ENCODE data around the gene ZIC2. TPM values are rescaled to one million over a fixed set of nuclear protein-coding genes. Genes with fewer than 3 reads are reported as not detected.
A peak's percentile ranks its signal among the peaks of the same experiment; 100 is the strongest.

ZIC2 gene
- total and polyA plus RNA-seq, 2 of the 8 experiments (the other 6 are each of a cell fraction or from before 2014, with no cell fraction given): 53.2 to 372 TPM

- no peak for TF ChIP-seq CHD7 (IDR thresholded peaks at IDR 0.05; ENCODE audit: insufficient replicate concordance, low read length)
- TF ChIP-seq TBP (IDR thresholded peaks at IDR 0.05; ENCODE audit: low read depth, low read length): no peak
- TF ChIP-seq SIX5 (IDR thresholded peaks at IDR 0.05; ENCODE audit: low read depth, low read length): no peak
- TF ChIP-seq SUZ12 (IDR thresholded peaks at IDR 0.05; ENCODE audit: low read length): peak; percentile 85
- TF ChIP-seq ASH2L (IDR thresholded peaks at IDR 0.05; ENCODE audit: low read length): no peak
- TF ChIP-seq EZH2 (IDR thresholded peaks at IDR 0.05; ENCODE audit: low read depth, low read length, severe bottlenecking): peak; percentile 88
- TF ChIP-seq JUN (IDR thresholded peaks at IDR 0.05; ENCODE audit: low read depth, low read length): no peak
- TF ChIP-seq BCL11A (IDR thresholded peaks at IDR 0.05; ENCODE audit: low read depth in 2 of 2, low read length in 2 of 2): no peak
- TF ChIP-seq CHD1 (IDR thresholded peaks at IDR 0.05; ENCODE audit: low read depth, low read length): no peak
- TF ChIP-seq TAF7 (optimal IDR thresholded peaks at IDR 0.05; ENCODE audit: borderline replicate concordance, low read depth, low read length): no peak
- TF ChIP-seq TEAD4 (IDR thresholded peaks at IDR 0.05; ENCODE audit: low read depth, low read length): 0 out of 2 replicates have a peak, but pooled peaks have one; percentile 2
Observed at GRCh38 chr13:99955747-99956472, 25.7 kb upstream of the ZIC2 start (continued).
